ENCODE data around the gene TTC21A.

- TF ChIP-seq EZH2 (IDR thresholded peaks at IDR 0.05; ENCODE audit: low read length), result no peak
- TF ChIP-seq, protein P1, sequence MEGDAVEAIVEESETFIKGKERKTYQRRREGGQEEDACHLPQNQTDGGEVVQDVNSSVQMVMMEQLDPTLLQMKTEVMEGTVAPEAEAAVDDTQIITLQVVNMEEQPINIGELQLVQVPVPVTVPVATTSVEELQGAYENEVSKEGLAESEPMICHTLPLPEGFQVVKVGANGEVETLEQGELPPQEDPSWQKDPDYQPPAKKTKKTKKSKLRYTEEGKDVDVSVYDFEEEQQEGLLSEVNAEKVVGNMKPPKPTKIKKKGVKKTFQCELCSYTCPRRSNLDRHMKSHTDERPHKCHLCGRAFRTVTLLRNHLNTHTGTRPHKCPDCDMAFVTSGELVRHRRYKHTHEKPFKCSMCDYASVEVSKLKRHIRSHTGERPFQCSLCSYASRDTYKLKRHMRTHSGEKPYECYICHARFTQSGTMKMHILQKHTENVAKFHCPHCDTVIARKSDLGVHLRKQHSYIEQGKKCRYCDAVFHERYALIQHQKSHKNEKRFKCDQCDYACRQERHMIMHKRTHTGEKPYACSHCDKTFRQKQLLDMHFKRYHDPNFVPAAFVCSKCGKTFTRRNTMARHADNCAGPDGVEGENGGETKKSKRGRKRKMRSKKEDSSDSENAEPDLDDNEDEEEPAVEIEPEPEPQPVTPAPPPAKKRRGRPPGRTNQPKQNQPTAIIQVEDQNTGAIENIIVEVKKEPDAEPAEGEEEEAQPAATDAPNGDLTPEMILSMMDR (optimal IDR thresholded peaks at IDR 0.05 in 1 of 3, IDR thresholded peaks at IDR 0.05 in 1 of 3, conservative IDR thresholded peaks at IDR 0.05 in 1 of 3; ENCODE audit: extremely low read depth in 1 of 3, insufficient read depth in 2 of 3, low read length in 3 of 3), result no peak
Observed at GRCh38 chr3:39135170-39135805, 27.8 kb downstream of the TTC21A start.
